CD1c-positive myeloid dendritic cell (primary cell): ENCODE measurements around the gene ABCD1.

Source experiments
- DNase-seq: peaks from one replicate; pipeline ENCODE4 v3.0.0-alpha.2; 2016; ENCODE audit errors: extremely low spot score

The ABCD1 gene

DNA sequence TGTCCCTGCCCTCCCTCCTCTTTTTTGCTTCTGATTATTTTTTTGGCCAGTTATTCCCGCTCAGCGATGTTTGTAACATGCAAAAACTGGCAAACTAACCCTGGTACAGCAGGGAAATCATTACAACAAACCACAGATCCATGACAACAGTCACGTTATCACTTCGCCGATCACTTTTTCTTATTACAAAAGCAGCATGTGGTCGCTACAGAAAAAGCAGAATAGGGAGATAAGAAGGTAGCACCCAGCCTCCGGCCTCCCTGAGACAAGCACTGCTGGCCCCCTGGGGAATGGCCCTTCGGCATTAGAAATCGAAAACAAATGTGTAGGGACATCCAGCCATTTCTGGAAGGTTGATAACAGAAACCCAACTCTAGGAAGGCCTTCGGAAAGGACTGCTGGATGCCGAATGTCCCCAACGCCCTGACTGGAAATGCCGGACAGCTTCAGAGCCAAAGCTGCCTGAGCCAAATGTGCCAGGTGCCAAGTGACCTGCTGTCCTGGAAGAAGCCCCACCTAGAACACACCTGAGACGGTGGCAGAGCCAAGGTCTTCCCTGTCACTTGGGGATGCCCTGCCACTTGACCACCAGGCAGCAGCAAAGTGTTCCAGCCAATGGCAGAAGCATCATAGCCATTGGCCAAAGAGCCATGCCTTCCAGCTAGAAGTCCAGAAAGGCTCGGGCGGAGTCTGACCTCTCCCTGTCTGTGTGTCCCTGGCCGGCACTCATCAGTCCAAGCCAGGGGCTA is 66.6 kb downstream of the ABCD1 start:
- DNase-seq, result no peak

DNA sequence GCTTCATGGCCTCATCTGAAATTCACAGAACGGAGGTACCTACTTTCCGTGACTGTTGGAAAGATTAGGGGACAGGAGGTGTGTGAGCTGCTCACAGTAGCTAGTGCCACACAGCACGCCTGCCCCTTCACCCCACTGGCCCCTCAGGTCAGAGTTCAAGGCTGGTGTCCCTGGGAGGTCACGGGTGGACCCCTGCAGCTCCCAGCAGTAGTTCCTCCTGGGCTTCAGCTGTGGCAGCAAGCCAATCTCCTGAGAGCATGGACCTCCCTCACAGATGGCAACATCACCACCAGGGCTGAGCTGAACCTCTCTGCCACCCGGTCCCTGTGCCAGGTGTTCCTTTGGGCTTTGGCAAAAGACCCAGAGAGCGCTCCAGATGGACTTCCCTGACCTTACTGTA is 67.7 kb downstream of the ABCD1 start:
- DNase-seq, result no peak

DNA sequence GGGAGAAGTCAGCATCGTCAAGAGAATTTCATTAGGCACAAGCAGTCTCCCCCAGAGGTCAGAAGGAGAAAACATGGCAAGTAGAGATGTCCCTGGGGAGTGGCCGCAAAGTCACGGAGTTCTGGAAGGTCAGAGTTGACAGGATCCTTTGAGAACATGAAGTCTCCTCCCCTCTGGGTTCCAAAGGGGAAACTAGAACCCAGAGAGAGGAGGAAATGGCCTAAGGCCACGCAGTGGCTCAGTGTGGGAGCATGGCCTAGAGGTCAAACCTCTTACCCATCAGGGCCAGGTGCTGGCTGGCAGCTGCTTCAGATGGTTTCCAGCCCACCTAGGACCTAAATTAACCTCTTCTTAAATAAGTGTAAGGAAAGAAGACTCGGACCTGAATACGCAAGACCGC is 68.6 kb downstream of the ABCD1 start:
- DNase-seq, result peak; percentile 62
